Activated T-cell treated with anti-CD3 and anti-CD28 coated beads, Interleukin-2, amount 50 U/mL, for 1 hour (primary cell): ENCODE results near the gene SIX2.
A peak's percentile ranks its signal among the peaks of the same experiment; 100 is the strongest.

Source experiments
- DNase-seq: peaks from one replicate; pipeline ENCODE4 v3.0.0-alpha.2; 2020

Gene SIX2

DNA sequence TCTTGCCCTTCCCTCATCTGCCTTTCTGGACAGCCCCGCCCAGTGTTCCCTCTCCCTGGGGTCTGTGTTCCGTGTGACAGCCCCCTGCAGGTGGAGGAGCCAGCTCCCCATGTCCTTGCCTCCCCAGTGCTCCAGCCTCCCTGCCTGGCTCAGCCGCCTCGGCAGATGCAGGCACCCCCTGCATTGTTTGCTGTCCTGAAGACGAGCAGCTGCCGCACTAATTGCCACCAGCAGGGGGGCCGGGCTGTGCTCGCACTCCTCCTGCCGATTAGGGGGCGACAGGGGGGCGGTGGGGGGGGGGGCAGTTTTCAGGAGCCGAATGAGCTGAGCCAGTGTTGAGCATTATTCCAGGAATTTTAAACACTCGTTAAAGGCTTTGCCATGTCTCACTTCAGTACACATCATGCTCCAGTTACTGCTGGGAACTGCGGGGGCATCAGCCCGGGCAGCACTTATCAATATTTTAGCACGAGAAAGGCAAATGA, 44.5 kb downstream of the SIX2 start:
- no peak for DNase-seq

DNA sequence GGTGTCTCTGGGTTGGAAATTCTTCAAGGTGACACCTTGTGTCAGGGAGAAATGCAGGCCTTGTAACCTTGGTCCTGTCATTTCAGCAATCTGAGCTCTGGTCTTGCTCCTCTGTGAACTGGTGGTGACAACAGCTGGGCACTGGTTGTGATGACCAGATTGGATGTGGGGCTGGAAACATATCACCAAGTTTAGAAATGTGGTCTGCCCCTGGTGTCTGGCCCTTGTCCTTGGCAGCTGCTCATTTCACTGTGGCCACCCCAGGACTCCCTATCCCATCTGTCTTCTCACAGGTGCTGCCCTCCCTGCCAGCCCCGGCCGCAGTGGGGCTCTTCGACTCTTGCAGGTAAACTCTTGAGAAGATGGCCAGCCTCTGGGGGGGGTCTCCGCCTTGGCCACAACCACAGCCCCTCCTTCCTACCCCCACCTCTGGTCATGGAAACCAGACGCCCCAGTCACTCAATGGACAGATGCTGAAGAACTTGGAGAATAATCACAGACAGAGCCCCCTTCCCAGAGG, 47.0 kb downstream of the SIX2 start:
- DNase-seq = no peak

DNA sequence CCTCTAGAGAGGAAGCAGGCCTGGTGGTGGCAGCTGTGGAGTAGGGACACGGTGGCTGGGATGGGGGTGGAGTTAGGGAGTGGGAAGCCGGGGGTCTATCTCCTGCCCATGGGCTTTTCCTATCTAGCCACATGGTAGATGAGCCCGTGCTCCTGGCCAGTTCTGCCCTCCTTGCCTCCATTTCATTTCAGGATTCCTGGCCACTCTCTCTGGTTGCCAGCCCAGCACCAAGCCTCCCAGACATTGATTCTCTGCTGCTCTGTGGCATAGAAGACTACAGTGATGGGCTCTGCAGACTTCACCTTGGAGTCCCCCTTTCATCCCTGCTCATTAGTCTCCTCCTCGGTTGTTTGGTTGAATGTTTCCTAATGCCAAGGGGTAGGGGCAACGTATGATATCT, 48.4 kb downstream of the SIX2 start:
- DNase-seq = no peak

DNA sequence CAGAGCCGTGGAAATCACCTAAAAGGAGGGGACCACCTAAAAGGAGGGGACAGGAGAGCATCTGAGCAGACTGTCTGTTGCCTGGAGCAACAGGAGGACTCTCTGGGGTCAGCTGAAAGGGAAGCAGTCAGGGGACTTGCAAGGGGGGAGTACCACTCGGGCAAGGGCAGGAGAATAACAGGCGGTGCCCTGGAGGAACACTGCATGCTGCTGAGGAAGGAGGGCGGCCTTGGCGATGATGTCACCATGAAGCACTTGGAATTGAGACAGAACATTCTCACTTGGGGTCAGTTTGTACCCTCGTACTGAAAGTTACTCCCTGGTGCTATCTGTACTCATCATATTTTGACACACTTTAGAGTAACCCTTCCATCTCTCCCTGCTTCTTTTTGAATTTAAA, 49.4 kb downstream of the SIX2 start:
- DNase-seq = no peak

DNA sequence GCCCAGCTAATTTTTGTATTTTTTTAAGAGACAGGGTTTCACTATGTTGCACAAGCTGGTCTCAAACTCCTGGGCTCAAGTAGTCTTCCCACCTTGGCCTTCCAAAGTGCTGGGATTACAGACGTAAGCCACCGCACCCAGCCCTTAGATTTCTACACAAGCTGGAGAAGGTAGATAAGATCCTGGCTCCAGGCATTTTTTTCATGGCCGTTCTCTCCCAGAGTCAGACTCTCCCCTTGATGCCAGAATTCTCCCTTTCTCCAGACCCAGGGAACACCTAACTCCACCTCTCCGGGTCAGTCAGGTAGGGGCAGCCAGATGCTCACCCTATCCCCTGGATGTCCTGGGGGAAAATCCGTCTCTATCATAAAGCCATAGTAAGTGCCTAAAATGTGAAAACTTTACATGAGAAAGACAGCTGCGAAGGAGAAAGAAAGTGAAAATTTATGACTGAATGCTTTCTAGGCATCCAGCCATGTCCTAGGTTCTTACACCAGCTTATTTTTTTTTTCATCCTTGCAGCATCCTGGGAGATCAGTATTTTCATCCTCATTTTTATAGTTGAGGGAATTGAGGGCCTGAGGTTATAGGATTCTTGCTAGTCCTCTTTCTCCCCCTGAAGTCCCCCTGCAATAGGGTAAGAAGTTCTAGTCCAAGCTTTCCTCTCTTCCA, 51.5 kb downstream of the SIX2 start:
- DNase-seq = no peak

DNA sequence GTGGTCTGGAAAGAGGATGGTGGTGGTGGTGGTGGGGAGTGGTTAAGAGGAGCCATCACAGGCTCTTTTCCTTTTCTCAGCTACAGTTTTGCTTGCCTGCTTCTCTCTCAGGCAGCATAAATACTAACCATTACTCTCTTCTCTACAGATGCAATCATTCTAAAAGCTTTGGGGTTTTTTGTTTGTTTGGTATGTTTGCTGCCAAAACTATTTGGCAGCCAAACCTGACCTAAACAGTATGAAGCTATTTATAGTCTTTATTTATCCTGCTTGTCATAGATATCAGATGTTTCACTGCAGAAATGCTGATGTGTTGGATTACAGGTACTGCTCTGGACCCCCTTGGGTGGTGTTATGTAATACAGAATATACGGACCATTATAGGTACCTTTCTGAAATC, 52.4 kb downstream of the SIX2 start:
- no peak for DNase-seq

DNA sequence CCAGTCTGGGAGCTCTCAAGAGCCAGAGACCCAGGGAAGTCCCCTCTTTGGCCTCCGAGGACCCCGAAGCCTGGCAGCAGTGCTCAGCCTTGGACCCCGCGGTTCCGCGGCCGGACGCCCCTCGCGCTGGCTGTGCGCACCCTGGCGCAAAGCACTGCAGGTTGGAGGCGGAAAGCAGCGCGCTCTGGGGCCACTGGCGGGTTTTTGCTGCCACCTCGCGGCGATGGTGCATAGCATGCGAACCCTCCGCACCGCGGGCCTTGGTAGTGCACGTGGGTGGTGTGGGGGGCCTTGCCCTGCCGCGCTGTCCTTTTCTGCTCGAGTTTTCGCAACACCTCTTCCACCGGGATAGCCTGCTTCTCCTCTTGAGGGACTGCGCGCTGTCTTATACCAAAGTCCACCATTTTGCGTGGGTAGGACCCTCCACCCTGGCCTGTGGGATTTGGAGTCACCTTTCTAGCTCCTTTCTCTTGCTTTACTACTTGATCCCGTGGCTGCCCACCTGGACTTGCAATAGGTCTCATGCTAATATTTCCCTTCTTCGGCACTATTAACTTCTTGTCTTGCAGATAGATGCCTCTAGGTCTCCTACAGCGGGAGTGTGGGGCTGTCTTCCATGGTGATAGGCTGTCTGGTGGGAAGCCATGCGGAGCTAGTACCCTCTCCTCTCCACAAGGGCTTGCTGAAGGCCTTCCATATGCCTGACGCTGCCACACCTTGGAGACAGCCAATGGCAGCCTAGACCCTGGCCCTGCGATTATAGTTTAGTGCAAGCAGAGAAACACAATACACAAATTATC, 53.5 kb downstream of the SIX2 start:
- DNase-seq = peak; percentile 78
